Mesendoderm (in vitro differentiated cells): Measurements from ENCODE around the gene HIP1.
"Not testable (repeated sequence)": the region's sequence is repeated elsewhere in the genome, so short reads cannot be mapped to it uniquely, and the experiment has no call there.

ENCODE experiments used
- DNase-seq: peaks from one replicate; pipeline ENCODE4 v3.0.0; 2013
- H2AK5ac ChIP-seq: 2 replicates; pipeline ENCODE4 v1.6.1; 2013; ENCODE audit warnings: low read length, inconsistent platforms
- H2BK120ac ChIP-seq: 2 replicates; pipeline ENCODE4 v1.6.1; 2013; ENCODE audit warnings: low read depth, mild to moderate bottlenecking, low read length, moderate library complexity, mixed read lengths
- H2BK15ac ChIP-seq: replicated peaks from 2 replicates; pipeline ENCODE4 v1.6.1; 2013; ENCODE audit warnings: low read depth, mild to moderate bottlenecking, moderate library complexity
- H2BK5ac ChIP-seq: 2 replicates; pipeline ENCODE4 v1.6.1; 2013; ENCODE audit warnings: low read length, inconsistent platforms
- H3K18ac ChIP-seq: 2 replicates; pipeline ENCODE4 v1.6.1; 2013; ENCODE audit warnings: mild to moderate bottlenecking, low read length, mixed read lengths
- H3K23ac ChIP-seq: one replicate; pipeline ENCODE4 v1.6.1; 2013; ENCODE audit warnings: low read length
- H3K27ac ChIP-seq: 2 replicates; pipeline ENCODE4 v1.5.1; 2013; ENCODE audit warnings: low read depth, mild to moderate bottlenecking, inconsistent platforms, low read length, moderate library complexity
- H3K27me3 ChIP-seq: 2 replicates; pipeline ENCODE4 v1.6.1; 2013; ENCODE audit warnings: low read length, control low read depth, mild to moderate bottlenecking, inconsistent platforms; ENCODE audit not compliant: insufficient read depth, poor library complexity
- H3K36me3 ChIP-seq: 2 replicates; pipeline ENCODE4 v1.6.1; 2013; ENCODE audit warnings: low read length, inconsistent platforms; ENCODE audit not compliant: control insufficient read depth, insufficient read depth
- H3K4ac ChIP-seq: one replicate; pipeline ENCODE4 v1.6.1; 2013; ENCODE audit warnings: low read depth, mild to moderate bottlenecking, low read length, moderate library complexity
- H3K4me1 ChIP-seq: 2 replicates; pipeline ENCODE4 v1.6.1; 2013; ENCODE audit warnings: low read depth, low read length, inconsistent platforms; ENCODE audit not compliant: control insufficient read depth
- H3K4me2 ChIP-seq: 2 replicates; pipeline ENCODE4 v1.6.1; 2013; ENCODE audit warnings: low read length
- H3K4me3 ChIP-seq: 2 replicates; pipeline ENCODE4 v1.5.1; 2013; ENCODE audit warnings: mild to moderate bottlenecking, low read length
- H3K56ac ChIP-seq: one replicate; pipeline ENCODE4 v1.6.1; 2013; ENCODE audit warnings: low read length
- H3K79me1 ChIP-seq: 2 replicates; pipeline ENCODE4 v1.6.1; 2013; ENCODE audit warnings: low read length, inconsistent platforms
- H3K79me2 ChIP-seq: 2 replicates; pipeline ENCODE4 v1.6.1; 2013; ENCODE audit warnings: mild to moderate bottlenecking, low read length; ENCODE audit not compliant: control insufficient read depth, insufficient read depth
- H3K9ac ChIP-seq: 2 replicates; pipeline ENCODE4 v1.6.1; 2013; ENCODE audit warnings: low read length, inconsistent platforms
- H4K5ac ChIP-seq: one replicate; pipeline ENCODE4 v1.6.1; 2013; ENCODE audit warnings: low read length
- H4K8ac ChIP-seq: one replicate; pipeline ENCODE4 v1.6.1; 2013; ENCODE audit warnings: low read depth, mild to moderate bottlenecking, control low read depth, low read length, moderate library complexity
- WGBS: extraction: QIAGEN DNeasy Blood & Tissue Kit; methylation state at CpG from one replicate; pipeline ENCODE4 v1.1.7; 2013; ENCODE audit warnings: low lambda C conversion rate, missing lambda C conversion rate; ENCODE audit not compliant: insufficient coverage; ENCODE audit errors: extremely low coverage; 5-methylcytosine and 5-hydroxymethylcytosine counted together

The HIP1 gene

DNA sequence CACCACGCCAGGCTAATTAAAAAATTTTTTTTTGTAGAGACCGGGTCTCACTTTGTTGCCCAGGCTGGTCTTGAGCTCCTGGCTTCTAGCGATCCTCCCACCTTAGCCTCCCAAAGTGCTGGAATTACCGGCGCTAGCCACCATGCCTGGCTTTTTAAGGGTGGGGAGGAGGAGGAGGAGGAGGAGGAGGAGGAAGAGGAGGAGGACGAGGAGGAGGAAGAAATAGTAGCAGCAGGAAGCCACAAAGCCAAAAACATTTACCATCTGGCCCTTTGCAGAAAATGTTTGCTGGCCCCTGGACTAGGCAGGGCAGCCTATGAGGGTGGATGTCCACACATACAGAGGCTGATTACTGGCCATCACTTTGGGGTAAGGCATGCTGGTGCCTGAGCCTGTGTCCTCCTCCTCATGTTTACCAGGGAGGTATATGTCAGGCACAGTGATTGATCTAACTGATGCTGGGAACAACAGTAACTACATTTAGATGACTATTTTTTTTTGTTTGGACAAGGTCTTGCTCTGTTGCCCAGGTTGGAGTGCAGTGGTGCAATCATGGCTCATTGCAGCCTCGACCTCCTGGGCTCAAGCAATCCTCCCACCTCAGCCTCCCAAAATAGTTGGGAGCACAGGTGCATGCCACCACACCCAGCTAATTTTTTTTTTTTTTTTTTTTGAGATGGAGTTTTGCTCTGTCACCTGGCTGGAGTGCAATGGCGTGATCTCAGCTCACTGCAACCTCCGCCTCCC lies 122.1 kb downstream of the HIP1 start:
- Histone ChIP-seq H4K5ac (no peak overlapping the region), H2BK120ac (no peak overlapping the region), H3K27me3 (no peaks in the 10 kb centered on the region), H3K4ac (no peak overlapping the region), H3K18ac (no peak overlapping the region), H4K8ac (no peak overlapping the region), H3K4me3 (no peak overlapping the region), H2BK15ac (no peak overlapping the region), H3K4me2 (no peak overlapping the region), H3K56ac (no peak overlapping the region), H2AK5ac (no peak overlapping the region), H3K27ac (no peak overlapping the region), H3K4me1 (no peaks in the 10 kb centered on the region), H3K9ac (no peak overlapping the region), H3K79me2 (peaks cover 2% of the 10 kb centered on the region), H3K36me3 (no peaks in the 10 kb centered on the region), H3K23ac (no peak overlapping the region), H2BK5ac (no peak overlapping the region), H3K79me1 (peaks cover 4% of the 10 kb centered on the region)
- WGBS, result no CpG with 5 or more reads among the region's 9 CpGs
- no peak for DNase-seq

DNA sequence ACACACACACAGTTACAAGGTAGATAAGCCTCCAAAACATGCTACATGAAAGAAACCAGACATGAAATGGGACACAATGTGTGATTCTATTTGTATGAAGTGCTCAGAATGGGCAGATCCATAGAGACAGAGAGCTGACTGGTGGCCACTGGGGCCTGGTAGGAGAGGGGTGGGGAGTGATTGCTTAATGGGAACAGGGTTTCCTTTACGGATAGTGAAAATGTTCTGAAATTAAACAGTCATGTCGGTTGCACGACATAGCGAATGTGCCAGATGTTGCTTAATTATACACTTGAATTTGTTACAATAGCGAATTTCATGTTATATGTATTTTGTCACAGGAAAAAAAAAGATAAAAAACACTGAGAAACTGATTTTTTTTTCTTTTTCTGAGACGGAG lies 124.3 kb downstream of the HIP1 start:
- peaks cover 2% of the 10 kb centered on the region for H3K79me2 ChIP-seq
- H3K9ac ChIP-seq, result no peak overlapping the region
- H4K5ac ChIP-seq, result no peak overlapping the region
- DNase-seq, result no peak
- peaks cover 3% of the 10 kb centered on the region for H3K79me1 ChIP-seq
- H2BK120ac ChIP-seq, result no peak overlapping the region
- no peak overlapping the region for H3K23ac ChIP-seq
- H2AK5ac ChIP-seq, result no peak overlapping the region
- no peak overlapping the region for H3K4ac ChIP-seq
- no peak overlapping the region for H2BK15ac ChIP-seq
- no peak overlapping the region for H3K56ac ChIP-seq
- WGBS, result no CpG with 5 or more reads among the region's 6 CpGs
- H3K4me1 ChIP-seq, result no peaks in the 10 kb centered on the region
- H3K4me3 ChIP-seq, result no peak overlapping the region
- H3K27ac ChIP-seq, result no peak overlapping the region
- no peak overlapping the region for H4K8ac ChIP-seq
- no peak overlapping the region for H2BK5ac ChIP-seq
- H3K4me2 ChIP-seq, result no peak overlapping the region
- H3K27me3 ChIP-seq, result no peaks in the 10 kb centered on the region
- no peaks in the 10 kb centered on the region for H3K36me3 ChIP-seq
- H3K18ac ChIP-seq, result no peak overlapping the region

DNA sequence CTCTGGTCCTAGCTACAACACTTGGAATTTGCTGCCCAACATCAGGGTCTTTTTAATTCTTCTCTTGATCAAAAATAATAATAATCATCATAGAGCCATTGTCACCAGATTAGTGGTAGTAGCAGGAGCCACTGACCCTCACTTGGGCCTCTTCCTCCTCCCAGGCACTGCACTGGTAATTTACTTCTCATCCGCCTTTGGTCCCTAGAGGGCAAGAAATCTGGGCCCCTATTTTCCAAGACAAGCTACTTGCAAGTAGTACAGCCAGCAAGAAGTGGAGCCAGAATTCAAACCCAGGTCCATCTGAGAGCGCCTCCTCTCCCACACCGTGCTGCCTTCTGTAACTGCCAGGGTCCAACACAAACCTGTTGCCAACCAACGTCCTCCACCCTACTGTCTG lies 125.4 kb downstream of the HIP1 start:
- no CpG with 5 or more reads among the region's 4 CpGs for WGBS
- H2BK15ac ChIP-seq, result no peak overlapping the region
- H3K79me1 ChIP-seq, result peaks cover 3% of the 10 kb centered on the region
- no peak overlapping the region for H2BK120ac ChIP-seq
- no peak overlapping the region for H3K9ac ChIP-seq
- no peaks in the 10 kb centered on the region for H3K27me3 ChIP-seq
- H2AK5ac ChIP-seq, result no peak overlapping the region
- H3K79me2 ChIP-seq, result peaks cover 2% of the 10 kb centered on the region
- DNase-seq, result no peak
- H3K36me3 ChIP-seq, result no peaks in the 10 kb centered on the region
- no peak overlapping the region for H3K4me3 ChIP-seq
- H4K8ac ChIP-seq, result no peak overlapping the region
- H3K4me2 ChIP-seq, result no peak overlapping the region
- no peak overlapping the region for H4K5ac ChIP-seq
- H3K4ac ChIP-seq, result no peak overlapping the region
- no peak overlapping the region for H3K18ac ChIP-seq
- no peak overlapping the region for H3K23ac ChIP-seq
- no peak overlapping the region for H3K27ac ChIP-seq
- H3K4me1 ChIP-seq, result no peaks in the 10 kb centered on the region
- H2BK5ac ChIP-seq, result no peak overlapping the region
- H3K56ac ChIP-seq, result no peak overlapping the region

DNA sequence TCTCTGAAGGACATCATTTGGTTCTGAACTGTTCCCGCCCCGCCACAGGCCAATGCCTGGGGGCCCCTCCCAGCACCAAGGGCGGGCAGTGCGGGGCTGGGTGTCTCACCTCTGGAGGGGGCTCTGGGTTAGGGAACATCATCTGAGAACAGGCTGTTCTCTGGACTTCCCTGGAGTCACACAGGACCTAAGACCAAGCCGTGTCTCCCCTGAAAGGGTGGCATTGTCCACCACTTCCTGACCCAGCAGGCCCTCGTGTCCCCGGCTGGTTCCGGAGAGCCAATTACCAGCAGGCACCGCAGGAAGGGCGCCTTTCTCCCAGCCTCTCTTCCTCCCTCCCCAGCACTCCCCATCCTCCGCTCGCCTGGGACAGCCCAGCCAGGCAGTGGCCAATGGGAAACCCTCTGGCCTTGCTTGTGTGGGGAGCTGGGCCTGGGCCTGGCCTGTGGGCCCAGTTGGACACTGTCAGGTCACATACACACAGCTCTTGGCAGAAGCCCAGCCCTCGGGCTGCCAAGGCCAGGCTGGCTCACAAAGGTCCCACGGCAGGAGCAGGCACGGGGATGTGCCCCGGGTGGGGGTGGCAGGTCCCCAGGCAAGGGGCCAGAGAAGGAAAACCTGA lies 127.1 kb downstream of the HIP1 start:
- Histone ChIP-seq H3K4me2 (no peak overlapping the region), H3K27me3 (no peaks in the 10 kb centered on the region), H3K27ac (no peak overlapping the region), H3K4me1 (no peaks in the 10 kb centered on the region), H2BK15ac (no peak overlapping the region), H3K4ac (no peak overlapping the region), H2AK5ac (no peak overlapping the region), H4K8ac (no peak overlapping the region), H3K18ac (no peak overlapping the region), H3K79me1 (peaks cover 3% of the 10 kb centered on the region), H2BK120ac (no peak overlapping the region), H3K4me3 (no peak overlapping the region), H3K56ac (peak overlapping the region; percentile 67), H3K9ac (peak overlapping the region; percentile 42), H3K23ac (no peak overlapping the region), H3K79me2 (peaks cover 2% of the 10 kb centered on the region), H3K36me3 (no peaks in the 10 kb centered on the region), H4K5ac (no peak overlapping the region), H2BK5ac (no peak overlapping the region)
- peak; percentile 74 for DNase-seq
- no CpG with 5 or more reads among the region's 16 CpGs for WGBS

DNA sequence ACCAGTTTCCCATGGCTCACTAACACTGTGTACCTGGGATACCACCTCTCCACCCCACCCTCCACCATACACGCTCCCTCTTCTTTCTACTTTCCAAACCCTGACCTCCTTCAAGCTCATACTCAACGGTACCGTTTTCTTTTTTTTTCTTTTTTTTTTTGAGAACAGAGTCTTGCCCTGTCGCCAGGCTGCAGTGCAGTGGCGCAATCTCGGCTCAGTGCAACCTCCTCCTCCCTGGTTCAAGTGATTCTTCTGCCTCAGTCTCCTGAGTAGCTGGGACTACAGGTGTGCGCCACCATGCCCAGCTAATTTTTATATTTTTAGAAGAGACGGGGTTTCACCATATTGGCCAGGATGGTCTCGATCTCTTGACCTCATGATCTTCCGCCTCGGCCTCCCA lies 129.3 kb downstream of the HIP1 start:
- not testable (repeated sequence) for H3K79me1 ChIP-seq, H3K18ac ChIP-seq, H4K5ac ChIP-seq, H3K4me1 ChIP-seq, H3K27me3 ChIP-seq, H2BK5ac ChIP-seq, H3K56ac ChIP-seq, H3K23ac ChIP-seq, H2BK120ac ChIP-seq, H3K79me2 ChIP-seq, H3K9ac ChIP-seq, H3K4ac ChIP-seq, H3K27ac ChIP-seq, H3K4me3 ChIP-seq, H3K36me3 ChIP-seq, H2BK15ac ChIP-seq, H4K8ac ChIP-seq, H2AK5ac ChIP-seq, H3K4me2 ChIP-seq, DNase-seq
- 100% methylated on average over 3 of the region's 11 CpGs for WGBS
